HG03175 (cell line): ENCODE results near the gene MGME1.

Experiments used
- ATAC-seq: cut with Tn5 transposase; IDR thresholded peaks from one replicate; pipeline ENCODE4 v1.9.1; 2021; ENCODE audit warnings: mild to moderate bottlenecking, moderate library complexity; ENCODE audit not compliant: unreplicated experiment

MGME1 gene, protein sequence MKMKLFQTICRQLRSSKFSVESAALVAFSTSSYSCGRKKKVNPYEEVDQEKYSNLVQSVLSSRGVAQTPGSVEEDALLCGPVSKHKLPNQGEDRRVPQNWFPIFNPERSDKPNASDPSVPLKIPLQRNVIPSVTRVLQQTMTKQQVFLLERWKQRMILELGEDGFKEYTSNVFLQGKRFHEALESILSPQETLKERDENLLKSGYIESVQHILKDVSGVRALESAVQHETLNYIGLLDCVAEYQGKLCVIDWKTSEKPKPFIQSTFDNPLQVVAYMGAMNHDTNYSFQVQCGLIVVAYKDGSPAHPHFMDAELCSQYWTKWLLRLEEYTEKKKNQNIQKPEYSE

DNA sequence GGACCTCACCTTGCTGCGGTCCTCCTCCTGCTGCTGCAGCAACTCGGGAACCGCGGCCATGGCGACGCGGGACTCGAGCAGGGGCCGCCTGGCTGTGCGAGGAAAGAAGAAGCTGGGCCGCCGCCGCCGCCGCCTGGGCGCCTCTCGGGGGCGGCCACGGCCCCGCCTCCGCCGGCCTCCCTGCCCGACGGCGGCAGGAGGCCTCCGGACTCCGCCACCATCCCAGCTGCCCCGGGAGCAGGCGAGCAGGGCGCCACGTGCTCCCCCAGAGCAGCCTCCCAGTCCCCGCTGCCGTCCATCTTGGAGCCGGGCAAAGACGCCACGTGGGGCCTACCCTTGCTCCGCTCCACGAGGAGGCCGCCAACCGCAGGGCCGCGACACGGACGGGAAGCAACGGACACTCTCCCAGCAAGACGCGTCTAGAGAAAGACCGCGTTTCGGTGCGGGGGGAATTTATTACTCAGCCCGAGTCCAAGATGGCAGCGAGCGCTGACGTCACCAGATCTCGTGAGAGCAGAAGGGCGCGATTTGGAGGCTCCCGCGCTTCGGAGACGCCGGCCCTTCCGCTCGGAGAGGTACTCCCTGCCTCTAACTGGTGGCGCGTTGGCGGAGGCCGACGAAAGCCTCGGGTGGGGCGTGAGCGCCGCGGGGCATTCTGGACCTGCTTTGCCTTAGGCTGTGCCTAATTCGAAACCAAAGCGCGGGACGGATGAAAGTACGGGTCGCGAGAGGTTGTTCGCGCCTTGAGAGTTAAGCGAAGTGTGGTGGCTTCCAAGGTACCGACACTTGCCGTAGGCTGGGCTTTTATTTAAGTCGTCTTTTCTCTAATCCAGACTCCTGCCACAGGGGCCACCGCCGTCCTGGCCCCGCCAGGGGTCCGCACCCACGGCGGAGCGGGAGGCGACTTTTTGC lies at the start of gene MGME1, which contains the start of gene SNX5:
Gene MGME1 (plus strand): TSS at position 653 of the 912 bp plus-strand sequence. CDS start 842 bp downstream, outside the sequence.
Gene SNX5 (minus strand): TSS at position 429 of the 912 bp plus-strand sequence. CDS start 369 bp downstream, at position 60.
- ATAC-seq: peak; percentile 78

- no peak for ATAC-seq
Measured at GRCh38 chr20:17919149-17919548, 49.7 kb upstream of the MGME1 start.

- no peak for ATAC-seq
Measured at GRCh38 chr20:17921774-17922173, 47.0 kb upstream of the MGME1 start.

DNA sequence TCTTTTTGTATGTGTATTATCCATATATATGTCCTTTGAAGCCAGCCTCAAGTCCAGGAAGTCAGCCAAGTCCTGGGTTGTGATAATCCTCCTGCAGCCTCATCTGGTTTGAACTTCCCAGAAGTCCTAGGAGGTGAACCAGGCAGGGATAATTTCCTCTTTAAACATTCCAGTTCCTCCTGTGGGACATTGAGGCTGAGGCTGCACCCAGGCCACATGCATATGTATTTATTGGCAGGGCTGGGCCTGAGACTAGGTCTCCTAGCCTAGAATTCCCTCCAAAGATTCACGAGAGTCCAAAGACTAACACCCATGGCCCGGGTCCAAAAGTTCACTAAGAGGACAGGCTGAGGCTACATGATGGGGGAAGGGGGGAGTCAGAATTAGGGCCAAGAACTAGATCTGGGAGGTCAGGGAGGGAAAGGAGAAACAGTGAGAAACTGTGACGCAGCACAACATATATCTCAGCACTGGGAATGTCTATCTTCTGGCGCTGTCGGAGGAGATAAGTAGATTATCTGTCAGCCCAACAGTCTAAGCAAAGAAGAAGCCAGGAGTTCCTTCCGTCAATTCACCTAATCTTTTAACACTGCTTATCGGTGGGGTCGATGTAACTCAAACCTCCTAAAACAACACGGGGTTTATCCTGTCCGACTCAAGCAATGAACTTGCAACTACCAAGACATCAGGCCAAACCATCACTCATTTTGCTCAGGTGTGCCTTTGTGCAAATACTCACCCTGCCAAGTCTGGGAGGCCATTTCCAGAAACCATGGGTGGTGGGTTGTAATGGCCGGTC lies 43.5 kb upstream of the MGME1 start:
- no peak for ATAC-seq

- no peak for ATAC-seq
Measured at GRCh38 chr20:17925940-17926300, 42.9 kb upstream of the MGME1 start.

GRCh38 chr20:17928211-17928611 lies 40.6 kb upstream of the MGME1 start:
- no peak for ATAC-seq

DNA sequence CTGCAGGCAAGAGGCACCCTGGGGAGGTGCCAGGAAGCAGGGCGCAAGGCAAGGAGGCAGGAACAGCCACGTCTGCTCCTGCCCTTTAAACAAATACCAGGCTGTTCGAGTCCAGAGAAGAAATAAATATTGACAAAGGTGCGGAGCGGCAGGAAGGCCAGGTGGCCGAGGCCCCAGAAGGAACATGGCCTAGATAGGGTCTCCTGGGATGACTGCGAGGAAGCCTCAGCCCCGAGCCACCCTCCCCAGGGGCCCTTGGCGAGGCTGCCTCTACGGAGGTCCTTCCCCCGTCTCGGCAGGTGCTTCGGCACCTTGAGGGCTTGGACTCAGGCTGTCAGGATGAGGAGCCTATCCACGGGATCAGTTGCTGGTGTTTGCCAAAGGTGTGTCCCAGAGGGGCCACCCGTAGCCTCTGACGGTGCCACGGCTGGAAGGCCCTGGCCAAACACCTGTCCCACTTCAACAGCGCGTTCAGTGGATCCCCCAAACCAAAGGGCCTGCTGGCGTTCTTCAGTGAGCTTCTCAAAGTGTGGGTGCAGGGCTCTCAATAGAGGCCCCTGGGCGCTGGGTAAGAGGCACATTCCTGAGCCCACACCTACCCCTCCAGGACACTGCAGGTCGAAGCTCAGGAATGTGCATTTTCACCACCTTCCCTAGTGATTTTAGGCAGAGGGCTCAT lies 40.0 kb upstream of the MGME1 start:
- no peak for ATAC-seq

DNA sequence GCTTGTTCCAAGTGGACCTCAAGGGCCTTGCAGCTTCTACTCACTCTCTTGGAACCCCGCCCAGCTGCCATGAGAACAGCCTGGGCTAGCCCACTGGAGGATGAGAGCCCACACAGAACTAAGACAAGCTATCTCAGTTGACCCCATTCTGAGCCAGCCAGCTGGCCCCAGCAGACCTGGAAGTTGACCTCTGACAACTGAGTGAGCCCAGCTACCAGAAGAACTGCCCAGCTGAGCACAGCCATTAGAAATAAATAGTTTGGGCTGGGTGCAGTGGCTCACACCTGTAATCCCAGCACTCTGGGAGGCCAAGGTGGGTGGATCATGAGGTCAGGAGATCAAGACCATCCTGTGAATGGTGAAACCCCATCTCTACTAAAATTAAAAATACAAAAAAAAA lies 37.3 kb upstream of the MGME1 start:
- ATAC-seq: no peak

GRCh38 chr20:17932396-17932795 lies 36.4 kb upstream of the MGME1 start:
- ATAC-seq: no peak

GRCh38 chr20:17933121-17933520 lies 35.7 kb upstream of the MGME1 start:
- no peak for ATAC-seq

- no peak for ATAC-seq
Measured at GRCh38 chr20:17933711-17934110, 35.1 kb upstream of the MGME1 start.

GRCh38 chr20:17934141-17934862 lies 34.5 kb upstream of the MGME1 start:
- ATAC-seq: no peak

- ATAC-seq: no peak
Measured at GRCh38 chr20:17935186-17935585, 33.6 kb upstream of the MGME1 start.

DNA sequence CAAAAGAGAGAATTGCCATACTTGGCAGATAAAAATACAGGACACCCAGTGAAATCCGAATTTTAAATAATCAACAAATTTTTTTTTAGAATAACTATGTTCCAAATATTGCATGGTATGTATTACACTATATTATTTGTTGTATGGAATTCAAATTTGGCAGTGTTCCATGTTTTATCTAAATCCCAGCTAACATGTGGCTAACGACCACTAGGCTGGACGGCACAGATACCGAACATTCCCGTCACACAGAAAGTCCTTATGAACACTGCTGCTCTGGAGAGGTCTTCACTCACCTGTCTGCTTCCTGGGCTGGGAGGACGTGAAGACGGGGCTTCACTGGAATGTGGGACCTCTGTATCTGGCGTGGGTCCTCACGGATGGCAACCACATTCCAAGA lies 33.1 kb upstream of the MGME1 start:
- ATAC-seq: no peak

- ATAC-seq: no peak
Measured at GRCh38 chr20:17936286-17936760, 32.5 kb upstream of the MGME1 start.

GRCh38 chr20:17936761-17937732 lies 31.8 kb upstream of the MGME1 start:
- ATAC-seq: no peak

DNA sequence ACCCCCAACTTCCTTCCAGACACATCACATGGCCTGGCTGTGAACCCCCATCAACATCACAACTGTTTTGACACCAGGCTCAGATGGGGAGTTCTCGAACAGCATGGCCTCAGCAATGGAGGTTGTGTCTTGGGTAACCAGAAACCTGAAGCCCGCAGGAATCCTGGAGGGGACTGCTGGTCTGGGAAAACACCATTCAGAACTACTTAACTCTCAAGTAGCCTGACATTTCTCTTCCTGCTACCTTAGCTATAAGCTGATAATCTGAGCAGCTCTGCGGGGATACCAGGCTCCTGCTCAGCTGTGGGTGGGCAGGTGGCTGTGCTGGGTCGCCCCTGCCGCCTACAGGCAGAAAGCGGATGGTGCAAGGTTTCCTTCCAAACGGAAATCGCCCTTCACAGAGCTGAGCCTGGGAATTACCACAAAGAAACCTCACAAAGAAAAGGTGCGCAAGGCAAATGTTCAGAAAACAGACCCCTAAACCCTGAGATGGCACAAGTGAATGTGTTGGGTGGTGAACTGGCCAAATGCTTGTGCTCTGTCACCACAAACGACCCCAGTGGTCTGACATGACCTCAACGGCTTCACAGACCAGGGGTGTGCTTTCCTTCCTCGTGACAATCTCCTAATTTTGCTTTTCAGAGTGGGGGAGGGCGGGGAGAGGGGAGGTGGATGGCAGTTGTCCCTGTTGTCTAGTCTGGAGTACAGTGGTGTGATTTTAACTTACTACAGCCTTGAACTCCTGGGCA lies 29.8 kb upstream of the MGME1 start:
- ATAC-seq: peak; percentile 76
